Stimulated activated CD8-positive, alpha-beta memory T cell treated with anti-CD3 and anti-CD28 coated beads, Interleukin-2, amount 100 ng/mL, for 48 hours (primary cell): ENCODE measurements around the gene AXIN2.
A peak's percentile ranks its signal among the peaks of the same experiment; 100 is the strongest.
"Not testable (repeated sequence)": the region's sequence is repeated elsewhere in the genome, so short reads cannot be mapped to it uniquely, and the experiment has no call there.

Experiments used
- DNase-seq, 2 donors: peaks; one replicate each; pipeline ENCODE4 v3.0.0-alpha.2; 2020; ENCODE audit warnings: low read depth in 2 of 2

Gene AXIN2

DNA sequence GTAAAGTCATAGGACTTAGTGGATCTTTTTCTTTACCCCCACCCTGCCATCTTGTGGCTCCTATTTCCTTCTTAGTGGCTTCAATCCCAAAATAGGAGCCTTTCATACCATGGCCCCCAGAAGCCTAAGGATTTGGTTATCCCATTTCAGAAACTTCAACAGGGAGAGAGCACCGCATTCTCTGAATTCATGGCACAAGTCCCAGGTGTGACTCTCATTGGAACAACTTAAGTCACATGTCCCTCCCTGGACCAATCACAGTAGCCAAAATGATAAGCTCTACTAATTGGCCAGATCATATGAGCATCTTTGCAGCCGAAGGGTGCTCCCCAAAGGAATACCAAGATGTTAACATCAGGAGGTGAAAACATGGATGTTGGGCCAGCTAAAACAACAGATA lies 43.2 kb downstream of the AXIN2 start:
- no peak for DNase-seq

DNA sequence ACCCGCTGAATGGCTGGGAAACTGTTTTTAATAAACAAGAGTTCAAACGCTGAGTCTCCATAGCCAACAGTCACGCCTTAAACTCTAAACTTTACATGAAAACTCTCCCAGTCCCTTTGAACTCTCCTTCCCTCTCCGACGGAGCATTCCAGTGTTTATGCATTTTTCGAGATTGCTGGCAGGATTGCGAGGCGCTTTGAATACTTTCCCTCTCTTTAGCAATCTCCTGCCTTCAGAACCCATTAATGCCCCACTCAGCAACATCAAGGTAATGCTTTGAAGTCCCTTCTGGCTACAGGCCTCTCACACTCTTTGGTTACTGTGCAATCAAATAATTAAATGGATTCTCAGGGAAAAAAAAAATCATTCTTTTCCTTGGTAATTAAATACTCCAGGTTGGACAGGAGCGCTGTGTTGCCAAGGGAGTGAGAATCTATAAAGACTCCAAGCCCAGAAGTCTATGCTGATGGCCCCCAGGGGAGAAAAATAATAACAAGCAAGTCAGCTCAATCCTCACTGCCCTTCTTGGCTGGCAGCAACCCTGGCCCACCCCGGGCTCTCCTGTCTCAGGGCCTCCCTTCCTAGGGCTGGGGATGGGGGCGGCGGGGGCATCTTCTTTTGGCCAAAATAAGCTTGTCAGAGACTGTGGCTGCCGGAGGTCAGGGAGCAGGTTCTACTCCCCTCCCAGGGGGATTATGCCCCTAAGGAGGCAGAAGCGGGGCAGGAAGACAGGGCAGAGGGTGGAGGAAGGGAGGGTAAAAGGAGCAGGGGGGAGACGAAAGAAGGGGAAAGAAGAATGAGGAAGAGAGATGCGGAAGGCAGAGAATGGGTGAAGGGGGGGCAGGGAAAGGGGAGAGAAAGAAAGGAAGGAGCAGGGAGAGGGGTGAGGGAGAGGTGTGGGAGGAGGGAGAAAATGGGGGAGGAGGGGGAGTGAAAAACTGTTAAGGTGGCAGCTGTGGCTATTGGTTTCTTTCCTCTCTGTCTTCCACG lies 45.2 kb downstream of the AXIN2 start:
- DNase-seq, result no peak

DNA sequence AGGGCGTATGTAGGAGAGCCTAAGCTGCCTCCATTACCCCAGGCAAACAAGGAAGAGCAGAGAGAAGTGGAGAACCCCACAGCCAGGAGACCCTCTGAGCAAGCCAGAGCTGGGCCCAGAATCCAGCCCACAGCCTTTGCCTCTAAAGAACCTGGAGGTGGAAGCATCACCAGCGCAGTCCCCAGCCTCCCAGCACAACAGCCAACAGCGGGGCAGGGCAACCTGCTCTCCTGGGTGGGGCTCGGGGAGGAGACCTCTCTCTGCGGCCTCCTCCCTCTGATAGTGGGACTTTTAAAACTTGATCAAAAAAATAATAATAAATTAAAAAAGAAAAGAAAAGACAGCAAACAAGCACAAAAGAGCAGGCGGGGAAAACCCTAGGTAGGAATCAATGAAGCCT lies 45.9 kb downstream of the AXIN2 start:
- no peak for DNase-seq

DNA sequence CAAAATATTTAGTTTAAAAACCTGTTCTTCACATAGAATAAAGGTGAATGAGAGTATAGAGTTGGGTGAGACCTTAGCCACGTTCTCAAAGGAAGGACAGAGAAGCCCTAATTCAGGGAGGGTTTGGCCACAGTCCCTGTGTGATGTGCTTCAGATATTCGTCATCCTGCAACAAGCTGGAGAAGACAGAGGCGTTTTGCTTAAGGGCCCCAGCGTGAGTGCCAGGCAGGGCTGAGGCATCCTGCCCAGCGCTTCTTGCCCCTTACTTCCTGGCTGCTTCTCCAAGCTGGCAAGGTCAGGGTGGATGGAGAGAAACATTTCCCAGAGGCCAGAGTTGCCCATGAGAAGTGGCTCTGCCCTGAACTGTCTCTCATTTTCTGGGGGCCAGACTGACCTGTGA lies 46.9 kb downstream of the AXIN2 start:
- no peak for DNase-seq

DNA sequence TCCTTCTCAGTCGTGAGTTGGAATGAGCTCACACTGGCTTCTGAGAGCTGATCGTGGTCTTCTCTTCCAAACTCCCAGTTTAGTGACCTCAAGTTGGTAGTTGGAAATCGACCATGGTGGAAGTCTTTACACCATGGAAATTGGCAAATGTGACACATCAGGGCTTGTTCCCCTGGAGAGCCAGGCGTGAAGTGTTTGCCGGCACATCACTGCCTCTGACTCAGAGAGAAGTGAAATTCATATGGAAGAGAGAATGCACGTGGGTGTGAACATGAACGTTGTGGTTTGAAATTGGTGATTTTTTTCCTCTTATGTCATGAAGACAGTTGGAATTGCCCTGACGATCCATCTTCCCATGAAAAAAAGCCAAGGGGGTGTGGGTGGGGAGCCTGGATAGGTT lies 47.4 kb downstream of the AXIN2 start:
- peak in 1 of 2 donors; percentile 12 for DNase-seq

DNA sequence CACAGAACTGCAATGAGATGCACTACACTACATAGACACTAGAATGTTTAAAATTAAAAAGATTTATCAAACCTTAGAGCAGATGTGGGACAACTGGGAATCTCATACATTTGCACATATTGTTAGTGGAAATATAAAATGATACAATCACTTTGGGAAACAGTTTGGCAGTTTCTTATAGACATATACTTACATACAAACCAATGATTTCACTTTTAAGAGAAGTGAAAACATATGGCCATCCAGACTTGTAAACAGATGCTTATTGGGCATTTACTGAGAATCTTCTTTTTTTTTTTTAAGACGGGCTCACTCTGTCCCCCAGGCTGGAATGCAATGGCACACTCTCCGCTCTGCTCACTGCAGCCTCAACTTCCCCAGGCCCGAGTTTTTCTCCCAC lies 50.1 kb downstream of the AXIN2 start:
- DNase-seq, result no peak

DNA sequence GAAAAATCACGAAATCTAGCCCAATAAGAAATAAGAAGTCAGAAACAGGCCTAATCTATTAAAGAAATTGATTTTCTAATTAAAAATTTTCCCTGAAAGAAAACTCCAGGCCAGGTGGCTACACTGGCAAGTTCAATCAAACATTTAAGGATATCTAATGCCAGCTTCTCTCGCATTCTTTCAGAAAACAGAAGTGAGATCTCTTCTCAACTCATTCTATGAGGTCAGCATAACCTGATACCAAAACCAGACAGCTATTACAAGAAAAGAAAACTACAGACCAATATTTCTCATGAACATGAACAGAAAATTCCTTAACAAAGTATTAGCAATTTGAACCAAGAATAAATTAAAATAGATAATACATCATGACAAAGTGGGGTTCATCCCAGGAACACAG lies 52.4 kb downstream of the AXIN2 start:
- no peak for DNase-seq

DNA sequence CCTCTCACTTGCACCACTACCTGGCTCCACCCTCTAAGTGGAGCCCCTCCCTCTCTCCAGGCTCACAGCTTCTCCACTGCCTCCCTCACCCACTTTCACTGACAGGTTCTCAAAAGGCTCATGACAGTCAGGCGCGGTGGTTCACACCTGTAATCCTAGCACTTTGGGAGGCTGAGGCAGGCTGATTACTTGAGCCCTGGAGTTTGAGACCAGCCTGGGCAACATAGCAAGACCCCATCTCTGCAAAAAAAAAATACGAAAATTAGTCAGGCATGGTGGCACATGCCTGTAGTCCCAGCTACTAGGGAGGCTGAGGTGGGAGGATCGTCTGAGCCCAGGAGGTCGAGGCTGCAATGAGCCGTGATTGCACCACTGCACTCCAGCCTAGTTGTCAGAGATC lies 56.8 kb downstream of the AXIN2 start:
- not testable (repeated sequence) for DNase-seq

DNA sequence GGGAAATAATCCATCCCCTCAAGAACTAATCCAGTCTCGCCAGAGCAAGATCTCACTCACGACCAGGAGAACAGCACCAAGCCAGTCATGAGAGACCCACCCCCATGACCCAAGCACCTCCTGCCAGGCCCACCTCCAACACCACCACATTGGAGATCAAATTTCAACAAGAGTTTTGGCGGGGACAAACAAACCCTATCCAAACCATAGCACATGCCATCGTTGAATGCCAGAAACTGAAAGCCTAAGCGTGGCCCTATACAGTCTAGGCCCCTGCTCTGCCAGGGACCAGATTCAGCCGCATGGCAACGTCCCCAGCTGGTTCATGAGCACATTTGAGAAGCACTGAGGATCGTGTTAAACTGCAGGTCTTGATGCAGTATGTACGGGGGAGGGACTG lies 57.3 kb downstream of the AXIN2 start:
- DNase-seq, result no peak

DNA sequence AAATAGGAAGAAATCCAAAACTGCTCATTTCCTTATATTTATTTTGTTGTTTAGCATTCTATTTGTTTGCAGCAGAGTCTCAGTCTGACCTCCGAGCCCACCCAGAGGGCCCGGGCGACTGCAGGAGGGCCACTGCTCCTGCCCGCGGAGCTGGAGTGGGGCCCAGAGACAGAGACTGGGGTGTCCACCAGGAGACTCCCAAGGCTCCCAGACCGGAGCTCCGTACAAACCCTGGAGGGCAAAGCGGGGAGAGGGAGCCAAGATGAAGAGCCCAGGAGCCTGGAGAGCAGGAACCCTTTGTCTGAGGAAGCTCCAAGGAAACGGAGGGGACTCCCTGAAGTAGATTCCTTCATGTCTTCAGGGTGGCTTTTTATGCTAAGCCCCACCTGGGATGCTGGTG lies 57.9 kb downstream of the AXIN2 start:
- no peak for DNase-seq

DNA sequence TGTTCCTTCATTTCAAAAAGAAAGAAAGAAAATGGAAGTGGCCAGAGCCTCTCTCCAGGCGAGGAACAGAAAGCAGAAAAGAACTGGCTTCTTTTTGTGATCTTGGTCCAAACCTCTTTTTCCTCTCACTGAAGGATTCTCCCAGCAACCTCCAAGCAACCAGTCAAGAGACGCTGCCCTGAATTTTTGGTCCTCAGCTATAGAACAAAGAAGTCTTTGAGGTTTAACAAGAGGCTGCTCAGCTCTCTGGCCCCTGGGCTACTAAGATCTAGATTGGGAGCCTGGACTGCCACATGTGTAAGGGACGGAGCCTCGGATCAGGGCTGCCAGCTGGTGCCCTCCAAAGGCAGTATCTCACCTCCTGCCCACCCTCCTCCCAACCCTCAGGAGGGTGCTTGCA lies 62.6 kb downstream of the AXIN2 start:
- DNase-seq, result no peak

DNA sequence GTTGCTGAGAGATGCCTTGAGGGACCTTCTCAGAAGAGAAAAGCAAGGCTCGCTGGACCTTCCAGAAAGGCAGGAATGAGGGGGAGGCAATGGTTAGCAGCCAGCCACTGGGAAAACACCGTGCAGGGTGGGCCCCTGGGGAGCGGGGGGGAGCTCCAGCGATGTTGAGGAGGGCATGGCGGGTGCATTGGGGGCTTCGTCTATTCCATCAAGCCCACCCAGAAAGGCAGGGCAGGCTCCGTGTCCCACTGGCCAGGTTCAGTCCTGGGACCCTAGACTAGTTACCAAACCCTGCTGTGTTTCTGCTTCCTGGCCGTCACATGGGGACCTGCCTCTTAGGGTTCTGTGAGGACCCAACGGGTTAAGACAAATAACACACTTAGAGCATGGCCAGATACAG lies 64.6 kb downstream of the AXIN2 start:
- DNase-seq, result no peak

DNA sequence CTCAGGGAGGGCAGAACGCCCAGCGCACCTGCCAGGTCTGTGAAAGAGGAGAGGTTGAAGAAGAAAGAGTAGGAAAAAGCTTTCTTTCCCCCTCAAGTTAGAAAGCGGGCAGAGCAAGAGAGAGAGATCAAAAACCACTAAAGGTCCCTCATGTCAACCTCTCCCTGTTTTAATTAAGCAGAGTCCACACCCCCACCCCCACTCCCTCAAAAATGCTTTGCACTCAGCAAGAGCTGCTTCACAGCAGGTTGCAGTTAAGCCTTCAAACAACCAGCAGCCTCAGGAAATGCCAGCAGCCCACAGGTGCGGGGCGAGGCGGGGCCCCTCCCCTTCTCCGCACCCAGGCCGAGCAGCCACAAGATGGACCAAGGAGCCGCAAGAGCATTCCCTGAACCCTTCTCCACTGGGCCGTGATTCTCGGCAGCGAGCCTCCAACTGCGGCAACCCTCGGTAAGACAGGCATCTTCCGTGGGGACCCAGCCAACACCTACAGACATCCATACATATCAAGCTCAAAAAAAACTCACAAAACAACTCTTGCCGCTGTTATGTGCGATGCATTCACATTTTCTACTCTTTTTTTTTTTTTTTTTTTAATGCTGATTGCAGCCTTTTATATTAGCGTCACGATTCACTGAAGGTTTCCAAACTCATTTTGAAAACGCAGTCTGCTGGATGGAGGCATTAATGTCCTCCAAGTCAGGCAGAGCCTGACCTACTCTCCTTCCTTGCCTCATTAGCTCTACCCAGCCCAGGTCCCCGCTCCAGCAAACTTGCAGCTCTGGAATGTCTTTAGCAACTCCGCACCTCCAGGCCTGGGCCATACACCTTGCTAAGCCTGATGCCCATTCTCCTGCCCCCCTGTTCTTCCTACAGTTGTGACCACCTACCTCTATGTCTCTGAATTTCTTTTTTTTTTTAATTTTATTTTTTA lies 66.1 kb downstream of the AXIN2 start:
- DNase-seq, result no peak

DNA sequence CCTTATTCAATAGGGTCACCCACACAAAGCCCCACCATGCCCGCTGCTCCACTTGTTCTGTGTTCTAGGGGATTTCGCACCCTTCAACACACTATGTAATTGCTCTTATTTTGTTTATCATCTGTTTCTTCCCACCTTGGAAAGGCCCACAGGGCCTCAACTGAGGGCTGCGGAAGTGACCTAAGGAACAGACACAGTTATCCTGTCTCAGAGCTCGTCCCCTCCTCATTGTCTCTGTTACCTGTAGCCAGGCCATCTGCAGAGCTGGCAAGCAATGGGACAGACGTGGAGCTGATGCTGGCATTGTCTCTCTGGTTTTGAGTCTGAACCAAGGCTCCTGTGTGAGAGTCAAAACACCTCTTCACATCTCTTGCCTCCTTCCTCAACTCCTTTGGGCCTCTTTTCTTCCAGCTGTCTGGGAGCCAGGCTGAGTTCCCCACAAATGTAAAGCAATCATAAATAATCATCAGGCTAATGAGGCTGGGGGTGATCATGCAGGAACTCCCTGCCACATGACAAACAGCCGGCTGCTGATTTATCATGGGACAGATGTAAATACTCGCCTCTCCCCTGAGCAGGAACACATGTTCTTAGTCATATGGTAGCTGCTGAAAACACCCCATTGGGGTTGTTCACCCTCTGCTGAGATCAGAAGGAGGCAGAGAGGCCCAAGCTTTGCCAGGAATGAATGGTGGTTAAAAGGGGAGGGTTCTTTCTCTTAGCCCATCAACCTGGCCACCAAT lies 71.9 kb downstream of the AXIN2 start:
- no peak for DNase-seq

DNA sequence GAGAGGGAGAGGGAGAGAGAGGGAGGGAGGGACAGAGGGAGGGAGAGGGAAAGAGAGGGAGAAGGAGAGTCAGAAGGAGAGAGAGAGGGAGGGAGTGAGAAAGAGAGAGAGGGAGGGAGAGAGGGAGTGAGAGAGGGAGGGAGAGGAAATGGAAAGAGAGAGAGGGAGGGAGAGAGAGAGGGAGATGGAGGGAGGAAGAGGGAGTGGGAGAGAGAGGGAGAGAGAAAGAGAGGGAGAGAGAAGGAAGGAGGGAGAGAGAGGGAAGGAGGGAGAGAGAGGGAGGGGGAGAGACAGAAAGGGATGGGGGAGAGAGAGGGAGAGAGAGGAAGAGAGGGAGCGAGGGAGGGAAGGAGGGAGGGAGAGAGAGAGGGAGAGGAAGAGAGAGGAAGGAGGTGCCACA lies 72.8 kb downstream of the AXIN2 start:
- DNase-seq, result no peak

DNA sequence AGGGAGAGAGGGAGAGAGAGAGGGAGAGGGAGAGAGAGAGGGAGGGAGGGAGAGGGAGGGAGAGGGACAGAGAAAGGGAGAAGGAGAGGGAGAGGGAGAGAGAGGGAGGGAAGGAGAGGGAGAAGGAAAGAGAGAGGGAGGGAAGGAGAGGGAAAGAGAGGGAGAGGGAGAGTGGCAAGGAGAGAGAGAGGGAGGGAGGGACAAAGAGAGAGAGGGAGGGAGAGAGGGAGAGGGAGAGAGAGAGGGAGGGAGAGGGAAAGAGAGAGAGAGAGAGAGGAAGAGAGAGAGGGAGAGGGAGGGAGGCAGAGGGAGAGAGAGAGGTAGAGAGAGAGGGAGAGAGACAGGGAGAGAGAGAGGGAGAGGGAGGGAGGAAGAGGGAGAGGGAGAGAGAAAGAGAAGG lies 73.5 kb downstream of the AXIN2 start:
- no peak for DNase-seq

DNA sequence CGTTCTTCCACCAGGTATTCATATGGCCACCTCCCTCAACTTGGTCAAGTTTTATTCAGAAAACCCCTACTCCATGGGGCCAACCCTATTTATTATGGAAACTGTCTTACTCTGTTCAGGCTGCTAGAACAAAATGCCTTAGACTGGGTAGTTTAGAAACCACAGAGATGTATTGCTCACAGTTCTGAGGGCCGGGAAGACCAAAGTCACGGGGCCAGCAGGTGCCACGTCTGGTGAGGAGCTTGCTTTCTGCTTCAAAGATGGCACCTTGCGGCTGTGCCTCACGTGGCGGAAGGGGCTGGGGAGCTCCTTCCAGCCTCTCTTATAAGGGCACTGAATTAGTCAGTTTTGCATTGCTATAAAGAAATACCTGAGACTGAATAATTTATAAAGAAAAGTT lies 74.3 kb downstream of the AXIN2 start:
- no peak for DNase-seq

DNA sequence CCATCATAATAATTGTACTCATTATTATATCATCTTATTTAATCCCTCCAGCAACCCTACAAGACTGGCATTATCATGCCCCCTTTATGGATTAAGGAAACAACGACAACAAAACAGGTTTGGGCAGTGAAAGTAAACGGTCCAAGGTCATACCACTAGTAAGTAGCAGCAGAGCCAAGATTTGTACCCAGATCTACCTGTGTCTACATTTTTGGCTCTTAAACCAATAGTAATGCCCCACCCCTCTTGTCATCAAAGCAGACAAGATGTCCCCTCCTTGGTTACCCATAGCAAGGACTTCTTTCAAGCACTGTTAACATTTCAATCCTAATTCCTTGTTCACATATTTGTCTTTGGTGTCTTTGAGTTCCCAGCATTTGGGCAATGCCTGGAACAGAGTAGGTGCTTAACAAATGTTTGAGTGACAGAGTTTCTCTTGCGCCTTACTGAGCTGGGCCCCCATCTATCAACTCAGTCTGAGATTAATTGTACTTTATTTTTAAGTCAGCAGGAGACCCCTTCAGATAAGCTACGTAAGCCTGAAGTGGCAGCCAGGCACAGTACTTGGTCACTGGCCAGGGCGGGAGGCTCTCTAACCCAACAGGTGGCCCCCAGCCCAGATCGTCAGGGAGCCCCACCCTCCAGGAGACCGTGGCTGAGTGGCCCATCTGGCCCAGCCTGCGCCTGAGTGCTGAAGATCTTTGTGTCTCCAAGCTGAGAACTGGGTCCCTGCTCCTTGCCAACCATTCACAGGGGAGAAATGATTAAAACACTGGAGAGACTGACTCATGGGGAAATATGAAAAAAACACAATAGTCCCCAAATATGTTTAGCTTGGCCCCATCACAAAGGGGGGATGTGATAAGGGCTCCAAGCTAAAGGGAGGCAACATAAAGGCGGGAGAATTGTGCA lies 75.8 kb downstream of the AXIN2 start:
- no peak for DNase-seq

DNA sequence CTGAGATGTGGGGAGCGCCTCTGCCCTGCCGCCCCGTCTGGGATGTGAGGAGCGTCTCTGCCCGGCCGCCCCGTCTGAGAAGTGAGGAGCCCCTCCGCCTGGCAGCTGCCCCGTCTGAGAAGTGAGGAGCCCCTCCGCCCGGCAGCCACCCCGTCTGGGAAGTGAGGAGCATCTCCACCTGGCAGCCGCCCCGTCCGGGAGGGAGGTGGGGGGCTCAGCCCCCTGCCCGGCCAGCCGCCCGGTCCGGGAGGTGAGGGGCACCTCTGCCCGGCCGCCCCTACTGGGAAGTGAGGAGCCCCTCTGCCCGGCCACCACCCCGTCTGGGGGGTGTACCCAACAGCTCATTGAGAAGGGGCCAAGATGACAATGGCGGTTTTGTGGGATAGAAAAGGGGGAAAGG lies 77.0 kb downstream of the AXIN2 start:
- not testable (repeated sequence) for DNase-seq

DNA sequence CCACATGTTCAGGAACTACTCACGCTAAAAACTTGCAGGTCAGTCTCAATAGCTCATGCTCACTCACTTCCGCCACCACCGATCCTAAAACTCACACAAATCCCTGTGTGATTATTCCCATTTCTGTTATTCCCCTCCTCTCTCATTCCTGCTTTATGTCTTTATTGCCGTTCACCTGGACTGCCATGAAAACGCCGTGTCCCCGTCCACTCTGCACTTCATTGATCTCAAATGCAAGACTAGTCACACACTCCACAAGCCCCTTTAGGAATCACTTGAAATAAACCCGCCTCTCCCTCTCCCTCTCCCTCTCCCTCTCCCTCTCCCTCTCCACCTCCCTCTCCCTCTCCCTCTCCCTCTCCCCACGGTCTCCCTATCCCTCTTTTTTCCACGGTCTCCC lies 78.0 kb downstream of the AXIN2 start:
- DNase-seq, result no peak

DNA sequence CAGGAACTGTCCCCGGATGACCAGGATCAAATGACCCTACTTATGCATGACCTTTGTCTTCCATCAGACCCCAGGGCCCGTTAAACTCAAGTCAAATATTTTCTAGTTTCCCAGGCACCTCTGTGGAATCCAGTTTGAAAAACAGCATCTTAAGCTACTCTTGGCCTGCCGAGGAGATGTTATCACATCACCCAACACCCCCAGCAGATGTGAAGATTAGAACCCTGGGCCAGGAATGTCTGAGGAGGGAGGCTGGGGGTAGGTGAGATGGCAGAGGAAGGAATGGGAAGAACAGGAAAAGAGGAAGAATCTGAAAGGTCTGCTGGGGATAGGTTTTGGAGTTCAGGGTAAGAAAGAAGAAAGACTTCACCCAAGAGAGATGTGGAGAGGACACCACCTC lies 79.2 kb downstream of the AXIN2 start:
- DNase-seq, result no peak
